SK-N-MC (cell line): ENCODE data around the gene ARAP2.

Experiments used
- DNase-seq: peaks from one replicate; pipeline ENCODE4 v3.0.0-alpha.2; 2011; ENCODE audit warnings: low read depth, low spot score
- H3K27ac ChIP-seq: fragments of 200-600 bp; sonication (generic); 2 replicates; pipeline ENCODE4 v1.5.1; 2016; ENCODE audit warnings: mixed run types
- H3K36me3 ChIP-seq: fragments of 200-600 bp; sonication (generic); 2 replicates; pipeline ENCODE4 v1.6.1; 2017; ENCODE audit warnings: antibody characterized with exemption, low read length, mixed read lengths; ENCODE audit not compliant: insufficient read depth
- H3K4me3 ChIP-seq: fragments of 200-600 bp; sonication (generic); 2 replicates; pipeline ENCODE4 v1.5.1; 2016
- H3K9ac ChIP-seq: fragments of 200-600 bp; sonication (generic); 2 replicates; pipeline ENCODE4 v1.8.0; 2017; ENCODE audit warnings: mixed run types, mixed read lengths; ENCODE audit not compliant: insufficient read length
- H3K9me3 ChIP-seq: fragments of 200-600 bp; sonication (generic); 2 replicates; pipeline ENCODE4 v1.6.1; 2017; ENCODE audit warnings: low read depth, mild to moderate bottlenecking, antibody characterized with exemption, low read length, moderate library complexity, mixed read lengths
- EZH2 ChIP-seq: fragments of 200-600 bp; sonication (generic); IDR thresholded peaks from one replicate; pipeline ENCODE4 v1.6.1; 2017; ENCODE audit warnings: antibody characterized with exemption
- FOXP2 ChIP-seq: optimal IDR thresholded peaks from 2 replicates; pipeline ENCODE3; 2011; ENCODE audit warnings: mild to moderate bottlenecking, moderate library complexity; ENCODE audit not compliant: insufficient read depth; ENCODE audit errors: extremely low read length, control extremely low read depth
- POLR2AphosphoS5 ChIP-seq: IDR thresholded peaks from 2 replicates; pipeline ENCODE4 v1.6.1; 2012; ENCODE audit warnings: mild to moderate bottlenecking, low read depth, low read length, borderline replicate concordance

ARAP2 gene

GRCh38 chr4:36165631-36166005, 78.7 kb downstream of the ARAP2 start:
- H3K36me3 ChIP-seq = no peaks in the 10 kb centered on the region
- no peaks in the 10 kb centered on the region for H3K9me3 ChIP-seq
- TF ChIP-seq FOXP2 = no peak
- no peak overlapping the region for H3K9ac ChIP-seq
- H3K4me3 ChIP-seq = no peak overlapping the region
- H3K27ac ChIP-seq = peak overlapping the region; percentile 21; the same call in 1 of the 2 replicates
- DNase-seq = no peak

GRCh38 chr4:36164900-36165630, 79.2 kb downstream of the ARAP2 start:
- Histone ChIP-seq H3K9ac (no peak overlapping the region), H3K27ac (peak overlapping the region; percentile 21; the same call in 1 of the 2 replicates), H3K36me3 (no peaks in the 10 kb centered on the region), H3K4me3 (no peak overlapping the region), H3K9me3 (no peaks in the 10 kb centered on the region)
- no peak for TF ChIP-seq FOXP2
- TF ChIP-seq EZH2 = no peak
- TF ChIP-seq POLR2AphosphoS5 = no peak
- peak; percentile 3 for DNase-seq

GRCh38 chr4:36163198-36163597, 81.1 kb downstream of the ARAP2 start:
- Histone ChIP-seq H3K4me3 (no peak overlapping the region), H3K36me3 (no peaks in the 10 kb centered on the region), H3K9ac (no peak overlapping the region), H3K27ac (no peak overlapping the region), H3K9me3 (no peaks in the 10 kb centered on the region)
- no peak for DNase-seq
- TF ChIP-seq FOXP2 (no peak), POLR2AphosphoS5 (no peak), EZH2 (no peak)

- no peak overlapping the region for H3K27ac ChIP-seq
- no peak for DNase-seq
- H3K36me3 ChIP-seq = no peaks in the 10 kb centered on the region
- H3K4me3 ChIP-seq = no peak overlapping the region
- TF ChIP-seq EZH2 (no peak), POLR2AphosphoS5 (no peak), FOXP2 (no peak)
- H3K9ac ChIP-seq = no peak overlapping the region
- no peaks in the 10 kb centered on the region for H3K9me3 ChIP-seq
Measured at GRCh38 chr4:36159208-36159607, 85.1 kb downstream of the ARAP2 start.

- Histone ChIP-seq H3K9me3 (no peaks in the 10 kb centered on the region), H3K36me3 (no peaks in the 10 kb centered on the region), H3K9ac (no peak overlapping the region), H3K27ac (no peak overlapping the region), H3K4me3 (no peak overlapping the region)
- no peak for DNase-seq
- TF ChIP-seq EZH2 (no peak), POLR2AphosphoS5 (no peak), FOXP2 (no peak)
Measured at GRCh38 chr4:36152735-36153134, 91.6 kb downstream of the ARAP2 start.

- Histone ChIP-seq H3K9me3 (no peaks in the 10 kb centered on the region), H3K4me3 (no peak overlapping the region), H3K9ac (no peak overlapping the region), H3K27ac (no peak overlapping the region), H3K36me3 (no peaks in the 10 kb centered on the region)
- DNase-seq = no peak
- TF ChIP-seq POLR2AphosphoS5 = no peak
- no peak for TF ChIP-seq FOXP2
- no peak for TF ChIP-seq EZH2
Measured at GRCh38 chr4:36142504-36142903, 101.8 kb downstream of the ARAP2 start.

GRCh38 chr4:36141186-36141585, 103.1 kb downstream of the ARAP2 start:
- Histone ChIP-seq H3K4me3 (no peak overlapping the region), H3K9ac (no peak overlapping the region), H3K36me3 (no peaks in the 10 kb centered on the region), H3K27ac (no peak overlapping the region), H3K9me3 (no peaks in the 10 kb centered on the region)
- TF ChIP-seq POLR2AphosphoS5 (no peak), FOXP2 (no peak), EZH2 (no peak)
- DNase-seq = no peak

GRCh38 chr4:36140421-36140820, 103.9 kb downstream of the ARAP2 start:
- no peaks in the 10 kb centered on the region for H3K36me3 ChIP-seq
- H3K27ac ChIP-seq = no peak overlapping the region
- H3K4me3 ChIP-seq = no peak overlapping the region
- DNase-seq = no peak
- no peak overlapping the region for H3K9ac ChIP-seq
- H3K9me3 ChIP-seq = no peaks in the 10 kb centered on the region
- no peak for TF ChIP-seq FOXP2

GRCh38 chr4:36138220-36138619, 106.1 kb downstream of the ARAP2 start:
- Histone ChIP-seq H3K9ac (no peak overlapping the region), H3K9me3 (no peaks in the 10 kb centered on the region), H3K4me3 (no peak overlapping the region), H3K36me3 (no peaks in the 10 kb centered on the region), H3K27ac (no peak overlapping the region)
- no peak for DNase-seq
- TF ChIP-seq FOXP2 (no peak), EZH2 (no peak), POLR2AphosphoS5 (no peak)

GRCh38 chr4:36137336-36137735, 107.0 kb downstream of the ARAP2 start:
- TF ChIP-seq POLR2AphosphoS5 = no peak
- no peak for TF ChIP-seq FOXP2
- TF ChIP-seq EZH2 = no peak
- Histone ChIP-seq H3K36me3 (no peaks in the 10 kb centered on the region), H3K27ac (no peak overlapping the region), H3K9me3 (no peaks in the 10 kb centered on the region), H3K9ac (no peak overlapping the region), H3K4me3 (no peak overlapping the region)
- no peak for DNase-seq
